HG02840 (cell line): ENCODE measurements around the gene BAHD1.
"Not testable (repeated sequence)": the region's sequence is repeated elsewhere in the genome, so short reads cannot be mapped to it uniquely, and the experiment has no call there.

Source experiments
- ATAC-seq: cut with Tn5 transposase; IDR thresholded peaks from one replicate; pipeline ENCODE4 v1.9.1; 2021; ENCODE audit warnings: mild to moderate bottlenecking, moderate library complexity, moderate number of reproducible peaks; ENCODE audit not compliant: unreplicated experiment, low FRiP score

BAHD1 gene

DNA sequence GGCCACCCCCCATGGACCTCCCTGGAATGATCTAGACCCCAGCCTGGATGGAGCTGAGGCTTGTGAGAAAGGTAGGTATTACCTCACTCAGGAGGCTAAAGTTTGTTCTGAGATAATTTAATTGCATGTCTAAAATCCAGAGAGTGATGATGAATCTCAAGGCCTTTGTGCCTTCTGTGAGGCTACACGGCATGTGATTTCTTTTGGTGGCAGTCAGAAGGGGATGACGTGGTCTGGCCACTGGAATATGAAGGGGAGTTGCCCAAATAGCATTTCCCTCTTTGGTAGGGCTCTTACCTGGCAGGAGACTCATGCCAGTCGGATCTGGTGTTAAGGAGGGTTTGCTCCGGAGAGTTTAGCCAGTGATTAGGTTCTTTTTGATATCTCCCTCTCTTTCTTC, 2.5 kb downstream of the BAHD1 start:
- no peak for ATAC-seq

DNA sequence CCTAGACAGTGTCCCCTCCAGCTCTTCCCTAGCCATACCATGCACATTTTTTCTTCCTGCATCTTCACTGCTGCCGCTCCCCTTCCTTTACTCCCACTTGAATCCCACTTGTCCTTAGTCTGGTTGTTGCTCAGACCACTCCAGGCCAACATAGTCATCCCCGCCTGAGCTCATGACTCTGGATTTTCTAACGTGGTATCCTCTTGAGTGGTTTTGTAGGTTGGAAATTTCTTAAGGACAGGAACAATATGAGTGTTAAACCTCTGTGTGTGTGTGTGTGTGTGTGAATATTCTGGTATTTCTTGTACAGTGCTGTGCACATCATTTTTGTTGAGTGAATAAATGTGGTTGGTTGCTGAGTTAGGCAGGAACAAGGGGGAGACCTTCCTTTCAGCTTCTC, 3.1 kb downstream of the BAHD1 start:
- ATAC-seq, result no peak

- no peak for ATAC-seq
Measured at GRCh38 chr15:40444736-40445135, 4.0 kb downstream of the BAHD1 start.

GRCh38 chr15:40445421-40445922, 4.7 kb downstream of the BAHD1 start:
- ATAC-seq, result no peak

GRCh38 chr15:40446144-40446543, 5.4 kb downstream of the BAHD1 start:
- no peak for ATAC-seq

DNA sequence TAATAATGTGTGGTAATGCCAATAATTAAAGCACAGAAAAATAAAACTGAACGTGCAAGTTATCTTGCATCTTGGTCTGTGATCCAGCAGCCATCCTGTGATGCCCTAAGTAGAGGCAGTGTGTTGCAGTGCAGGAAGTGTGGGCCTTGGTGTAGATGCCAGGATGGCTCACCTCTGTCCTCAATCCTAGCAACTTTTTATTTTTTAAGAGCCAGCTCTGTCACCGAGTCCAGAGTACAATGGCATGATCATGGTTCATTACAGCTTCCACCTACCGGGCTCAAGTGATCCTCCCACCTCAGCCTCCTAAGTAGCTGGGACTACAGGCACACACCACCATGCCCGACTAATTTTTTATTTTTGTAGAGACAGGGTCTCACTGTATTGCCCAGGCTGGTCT, 7.6 kb downstream of the BAHD1 start:
- no peak for ATAC-seq

DNA sequence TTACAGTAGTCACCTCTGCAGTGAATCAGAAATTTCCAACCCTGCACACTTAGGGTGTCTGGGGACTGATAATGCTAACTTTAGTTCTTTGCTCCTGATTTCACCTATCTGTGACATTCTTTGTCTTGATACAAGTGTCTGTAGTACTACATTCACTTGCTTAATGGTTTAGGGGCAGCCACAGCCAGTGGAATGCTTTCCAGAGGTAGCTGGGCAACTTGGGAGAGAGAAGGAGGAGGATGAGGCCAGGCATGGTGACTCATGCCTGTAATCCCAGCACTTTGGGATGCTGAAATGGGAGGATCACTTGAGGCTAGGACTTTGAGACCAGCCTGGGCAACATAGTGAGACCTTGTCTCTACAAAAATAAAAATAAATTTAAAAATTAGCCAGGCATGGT, 8.5 kb downstream of the BAHD1 start:
- no peak for ATAC-seq

GRCh38 chr15:40450047-40450446, 9.3 kb downstream of the BAHD1 start:
- ATAC-seq, result no peak

DNA sequence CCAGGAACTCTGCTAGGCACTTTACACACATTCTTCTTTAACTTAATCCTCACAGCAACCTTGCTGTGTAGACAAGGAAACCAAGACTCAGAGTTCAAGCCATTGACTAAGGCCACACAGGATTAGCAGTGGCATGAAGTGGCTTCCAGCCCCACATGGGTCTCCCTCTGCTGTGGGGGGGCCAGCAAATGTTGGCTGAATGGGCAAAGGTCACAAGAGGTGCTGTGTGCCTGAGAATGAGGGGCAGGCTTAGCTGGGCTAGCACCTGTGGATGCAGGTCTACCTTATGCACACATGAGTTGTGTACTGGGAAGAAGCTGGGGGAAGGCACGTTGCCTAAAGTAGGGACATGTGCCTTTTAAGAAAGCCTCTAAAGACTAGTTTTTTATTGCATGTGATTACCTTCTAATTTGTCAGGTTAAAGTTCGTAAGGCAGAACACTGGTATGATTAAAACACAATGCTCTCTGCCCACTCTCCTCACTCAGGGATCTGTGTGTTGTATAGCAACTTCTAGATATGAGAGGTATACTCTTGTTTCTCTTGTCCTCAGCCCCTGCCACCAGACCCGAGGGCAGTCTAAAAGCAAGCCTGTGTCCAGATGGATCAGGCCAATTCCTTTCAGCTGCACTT, 10.9 kb downstream of the BAHD1 start:
- ATAC-seq, result no peak

DNA sequence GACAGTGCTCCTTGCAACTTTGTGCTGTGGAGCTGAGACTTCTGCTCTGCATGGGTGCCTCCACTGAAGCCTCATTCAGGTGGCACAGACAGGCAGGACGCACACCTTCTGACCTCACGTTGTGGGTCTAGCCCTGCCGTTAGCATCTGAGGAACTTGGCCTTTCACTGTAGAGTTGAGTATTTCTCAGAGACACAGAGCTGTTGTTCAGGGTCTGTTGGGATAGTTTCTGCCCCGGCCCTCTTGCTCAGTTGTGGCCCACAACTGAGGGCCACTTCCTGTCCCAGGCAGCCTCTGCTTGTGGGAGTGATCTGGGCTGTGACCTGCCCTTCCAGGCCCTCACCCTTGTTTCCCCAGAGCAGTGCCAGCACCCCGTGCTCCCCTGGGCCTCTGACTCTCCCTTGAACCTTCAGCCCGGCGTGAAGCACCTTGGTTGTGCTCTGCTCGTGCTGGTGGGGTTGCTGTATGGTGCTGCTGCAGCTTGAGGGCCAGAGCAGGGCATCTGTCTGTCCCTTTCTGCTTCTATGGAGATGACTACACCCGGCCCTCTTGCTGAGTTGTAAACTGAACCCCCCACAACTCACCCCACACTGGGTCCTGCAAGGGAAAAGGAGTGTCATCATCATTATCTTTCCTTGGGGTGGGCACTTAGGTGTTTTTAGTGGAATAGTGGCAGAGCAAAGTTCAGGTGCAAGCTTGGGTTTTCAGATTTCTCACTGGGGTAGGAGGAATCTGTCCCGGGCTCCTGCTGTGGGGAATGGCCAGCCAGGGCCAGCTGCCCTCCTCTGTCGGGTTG, 11.7 kb downstream of the BAHD1 start:
- no peak for ATAC-seq

GRCh38 chr15:40453941-40454340, 13.2 kb downstream of the BAHD1 start:
- not testable (repeated sequence) for ATAC-seq

- no peak for ATAC-seq
Measured at GRCh38 chr15:40454904-40455391, 14.2 kb downstream of the BAHD1 start.

GRCh38 chr15:40456299-40456712, 15.6 kb downstream of the BAHD1 start:
- ATAC-seq, result no peak

DNA sequence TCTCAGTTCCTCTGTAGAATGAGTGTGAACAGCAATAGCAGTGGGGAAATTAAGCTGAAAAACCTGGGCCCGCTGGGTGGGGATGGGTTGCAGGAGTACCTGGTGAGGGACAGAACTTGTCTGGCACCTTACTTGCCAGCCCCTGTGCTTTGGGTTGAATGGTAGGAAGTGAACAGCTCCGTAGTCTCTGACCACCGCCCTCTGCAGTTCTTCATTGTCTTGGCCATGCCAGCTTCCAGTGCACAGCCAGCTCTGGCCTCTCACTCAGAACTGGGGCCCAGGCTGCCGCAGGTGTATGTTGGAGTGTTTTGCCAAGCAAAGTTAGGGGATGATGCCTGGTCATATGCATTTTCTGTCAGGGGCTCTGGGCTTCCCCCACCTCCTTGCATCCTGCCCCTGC, 16.0 kb downstream of the BAHD1 start:
- no peak for ATAC-seq

GRCh38 chr15:40458495-40459371, 18.0 kb downstream of the BAHD1 start:
- ATAC-seq, result no peak

DNA sequence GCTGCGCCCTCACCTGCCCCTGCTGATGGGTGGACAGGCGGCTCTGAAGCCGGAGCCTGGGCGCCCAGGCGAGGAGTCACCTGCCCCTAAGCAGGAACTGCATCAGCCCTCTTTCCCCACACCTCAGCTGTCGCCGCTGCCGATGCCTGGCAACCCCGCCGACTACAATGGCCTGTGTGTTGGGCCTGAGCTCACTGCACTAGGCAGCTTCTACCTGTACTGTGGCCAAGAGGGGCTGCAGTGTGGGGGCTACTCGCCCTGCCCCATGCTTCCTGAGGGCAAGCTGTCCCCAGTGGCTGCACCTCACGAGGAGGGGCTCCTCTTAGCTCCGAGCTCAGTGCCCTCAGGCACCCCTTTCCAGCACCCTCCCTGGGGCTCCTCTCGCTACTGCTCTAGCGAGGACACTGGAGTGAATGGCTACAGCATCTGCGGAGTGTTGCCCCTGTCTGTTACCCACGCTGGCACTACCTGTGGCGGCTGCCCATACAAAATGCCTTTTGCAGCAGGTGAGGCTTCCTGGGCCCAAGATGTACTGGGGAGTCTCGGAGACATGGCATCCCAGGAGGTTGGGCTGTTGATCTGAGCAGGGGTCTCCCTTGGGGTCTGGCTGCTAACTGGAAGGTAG, 18.8 kb downstream of the BAHD1 start:
- no peak for ATAC-seq

DNA sequence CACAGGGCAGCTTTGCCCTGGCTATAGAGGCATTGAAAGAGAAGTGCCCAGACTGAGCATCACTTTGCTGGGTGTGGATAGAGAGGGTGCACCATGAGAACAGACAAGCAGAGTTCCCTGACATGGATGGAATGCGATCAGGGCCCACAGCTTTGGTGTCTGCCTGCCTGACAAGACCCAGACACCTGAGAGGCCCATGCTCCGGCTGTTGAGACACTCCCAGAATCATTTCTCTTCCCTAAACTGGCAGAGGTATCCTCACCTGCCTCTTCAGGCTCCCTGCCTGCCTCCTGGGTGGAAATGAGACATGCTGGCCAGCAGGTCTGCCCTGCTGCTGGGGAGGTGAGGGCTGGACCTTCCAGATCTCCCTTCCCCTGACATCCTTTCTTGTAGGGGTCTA, 19.7 kb downstream of the BAHD1 start:
- no peak for ATAC-seq

DNA sequence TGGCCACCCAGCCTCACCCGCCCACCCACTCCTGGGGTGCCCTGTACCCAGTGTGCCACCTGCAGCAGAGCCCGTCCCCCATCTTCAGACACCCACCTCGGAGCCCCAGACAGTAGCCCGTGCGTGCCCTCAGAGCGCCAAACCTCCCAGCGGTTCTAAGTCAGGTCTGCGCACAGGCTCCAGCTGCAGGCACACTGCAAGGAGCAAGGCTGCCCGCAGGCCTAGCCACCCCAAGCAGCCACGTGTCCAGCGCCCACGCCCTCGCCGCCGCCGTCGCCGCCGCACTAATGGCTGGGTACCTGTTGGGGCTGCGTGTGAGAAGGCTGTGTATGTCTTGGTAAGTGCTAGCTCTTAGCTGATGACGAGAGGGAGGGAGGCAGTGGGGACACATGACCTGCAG, 21.2 kb downstream of the BAHD1 start:
- ATAC-seq, result no peak

GRCh38 chr15:40463279-40463678, 22.5 kb downstream of the BAHD1 start:
- no peak for ATAC-seq

- ATAC-seq, result no peak
Measured at GRCh38 chr15:40463886-40464545, 23.3 kb downstream of the BAHD1 start.
